Glomerular visceral epithelial cell (primary cell): ENCODE results near the gene PRKCZ.
A peak's percentile ranks its signal among the peaks of the same experiment; 100 is the strongest.

Source experiments
- DNase-seq: peaks from one replicate; pipeline ENCODE4 v3.0.0-alpha.2; 2016; ENCODE audit errors: extremely low spot score

Gene PRKCZ

GRCh38 chr1:2049718-2050431, at the start of gene PRKCZ:
Gene PRKCZ, plus strand, starts transcription at chr1:2050411. Its CDS starts 220 bp downstream, at chr1:2050631.
- DNase-seq: peak; percentile 95

GRCh38 chr1:2000432-2000831, 49.8 kb upstream of the PRKCZ start:
- no peak for DNase-seq

GRCh38 chr1:2000850-2001249, 49.4 kb upstream of the PRKCZ start:
- DNase-seq: no peak

- no peak for DNase-seq
Observed at GRCh38 chr1:2001773-2002411, 48.3 kb upstream of the PRKCZ start.

- DNase-seq: peak; percentile 13
Observed at GRCh38 chr1:2003541-2004131, 46.6 kb upstream of the PRKCZ start, which contains the start of gene CFAP74. Gene CFAP74, minus strand, starts transcription at chr1:2003786. Its CDS starts 12,830 bp downstream, at chr1:1990956.

- DNase-seq: no peak
Observed at GRCh38 chr1:2004856-2005255, 45.4 kb upstream of the PRKCZ start.

- no peak for DNase-seq
Observed at GRCh38 chr1:2009101-2010053, 40.8 kb upstream of the PRKCZ start.

GRCh38 chr1:2014181-2014580, 36.0 kb upstream of the PRKCZ start:
- no peak for DNase-seq

- peak; percentile 34 for DNase-seq
Observed at GRCh38 chr1:2014741-2015735, 35.2 kb upstream of the PRKCZ start.

- no peak for DNase-seq
Observed at GRCh38 chr1:2016123-2016522, 34.1 kb upstream of the PRKCZ start.

- no peak for DNase-seq
Observed at GRCh38 chr1:2018217-2019171, 31.7 kb upstream of the PRKCZ start.

GRCh38 chr1:2019172-2019543, 31.1 kb upstream of the PRKCZ start, which contains the start of gene GABRD:
Gene GABRD, plus strand, starts transcription at chr1:2019345. Its CDS starts 79 bp downstream, at chr1:2019424.
- no peak for DNase-seq

- DNase-seq: no peak
Observed at GRCh38 chr1:2019571-2020309, 30.5 kb upstream of the PRKCZ start.

- no peak for DNase-seq
Observed at GRCh38 chr1:2020310-2020655, 29.9 kb upstream of the PRKCZ start.

- no peak for DNase-seq
Observed at GRCh38 chr1:2021550-2021949, 28.7 kb upstream of the PRKCZ start.

GRCh38 chr1:2022063-2022770, 28.0 kb upstream of the PRKCZ start:
- DNase-seq: no peak

- DNase-seq: no peak
Observed at GRCh38 chr1:2023187-2023586, 27.0 kb upstream of the PRKCZ start.

GRCh38 chr1:2024451-2024850, 25.8 kb upstream of the PRKCZ start:
- no peak for DNase-seq
